Measurements from ENCODE around the gene UBALD2.

- no peak for TF ChIP-seq ZNF274 (IDR thresholded peaks at IDR 0.05; ENCODE audit: low read depth, low read length)
- TF ChIP-seq SUZ12 (IDR thresholded peaks at IDR 0.05; ENCODE audit: extremely low read depth, insufficient read depth, insufficient read length) = no peak
- no peak for TF ChIP-seq YY1 (IDR thresholded peaks at IDR 0.05; ENCODE audit: insufficient read depth, insufficient read length)
Observed at GRCh38 chr17:76270127-76270592, 5.0 kb downstream of the UBALD2 start.

All from NT2/D1 (cell line).